Left kidney (tissue), 2 donors: ENCODE results near the gene TRIM17. TPM values are rescaled to one million over a fixed set of nuclear protein-coding genes. Genes with fewer than 3 reads are reported as not detected.
"Not testable (repeated sequence)": the region's sequence is repeated elsewhere in the genome, so short reads cannot be mapped to it uniquely, and the experiment has no call there.

Experiments
- DNase-seq: peaks from one replicate; pipeline ENCODE4 v3.0.0-alpha.2; 2013
- polyA plus RNA-seq: library from polyadenylated mRNA; unstranded; fragments of 120-200 nt; gene quantifications from one replicate; pipeline ENCODE4 v1.2.1, GENCODE V29; 2013; ENCODE audit not compliant: insufficient read length

TRIM17 gene
- polyA plus RNA-seq, 1 donor: 8.1 TPM

GRCh38 chr1:228450200-228450599 lies 33.5 kb upstream of the TRIM17 start:
- DNase-seq: no peak

GRCh38 chr1:228448372-228448771 lies 31.7 kb upstream of the TRIM17 start:
- no peak for DNase-seq

- DNase-seq: no peak
Measured at GRCh38 chr1:228446852-228447251, 30.2 kb upstream of the TRIM17 start.

- no peak for DNase-seq
Measured at GRCh38 chr1:228445843-228446650, 29.4 kb upstream of the TRIM17 start.

GRCh38 chr1:228445490-228445842 lies 28.8 kb upstream of the TRIM17 start:
- no peak for DNase-seq

- DNase-seq: no peak
Measured at GRCh38 chr1:228443395-228443794, 26.7 kb upstream of the TRIM17 start.

GRCh38 chr1:228440761-228441500 lies 24.3 kb upstream of the TRIM17 start:
- no peak for DNase-seq

GRCh38 chr1:228438266-228438665 lies 21.6 kb upstream of the TRIM17 start:
- DNase-seq: no peak

GRCh38 chr1:228437424-228437962 lies 20.8 kb upstream of the TRIM17 start:
- no peak for DNase-seq

- no peak for DNase-seq
Measured at GRCh38 chr1:228434689-228435088, 18.0 kb upstream of the TRIM17 start.

GRCh38 chr1:228433337-228434053 lies 16.8 kb upstream of the TRIM17 start:
- not testable (repeated sequence) for DNase-seq

GRCh38 chr1:228430243-228430642 lies 13.6 kb upstream of the TRIM17 start:
- DNase-seq: no peak

GRCh38 chr1:228429698-228430097 lies 13.0 kb upstream of the TRIM17 start:
- DNase-seq: no peak

GRCh38 chr1:228429007-228429406 lies 12.3 kb upstream of the TRIM17 start:
- DNase-seq: no peak

- no peak for DNase-seq
Measured at GRCh38 chr1:228428412-228428811, 11.8 kb upstream of the TRIM17 start.

- DNase-seq: no peak
Measured at GRCh38 chr1:228426518-228427175, 10.0 kb upstream of the TRIM17 start.

- DNase-seq: no peak
Measured at GRCh38 chr1:228424685-228425660, 8.3 kb upstream of the TRIM17 start.

- no peak for DNase-seq
Measured at GRCh38 chr1:228423404-228424053, 6.9 kb upstream of the TRIM17 start.

- no peak for DNase-seq
Measured at GRCh38 chr1:228420968-228421826, 4.5 kb upstream of the TRIM17 start.
